BE2C (cell line): ENCODE measurements around the gene TGFBI.

Experiments
- DNase-seq: peaks from one replicate; pipeline ENCODE4 v3.0.0-alpha.2; 2020
- H3K27me3 ChIP-seq: fragments of 250-450 bp; sonication (Bioruptor Pico); 2 replicates; pipeline ENCODE4 v1.5.1; 2020; ENCODE audit warnings: mild to moderate bottlenecking
- H3K36me3 ChIP-seq: fragments of 250-450 bp; sonication (Bioruptor Pico); 2 replicates; pipeline ENCODE4 v1.5.1; 2020; ENCODE audit warnings: mild to moderate bottlenecking
- H3K4me1 ChIP-seq: fragments of 250-450 bp; sonication (Bioruptor Pico); 2 replicates; pipeline ENCODE4 v1.5.1; 2020
- H3K4me3 ChIP-seq: 2 replicates; pipeline ENCODE4 v1.5.1; 2011; ENCODE audit warnings: low read depth, low read length
- H3K9me3 ChIP-seq: fragments of 250-450 bp; sonication (Bioruptor Pico); 2 replicates; pipeline ENCODE4 v1.5.1; 2020
- CTCF ChIP-seq: IDR thresholded peaks from 2 replicates; pipeline ENCODE4 v1.5.1; 2012; ENCODE audit warnings: mild to moderate bottlenecking, low read depth, low read length

TGFBI gene

GRCh38 chr5:136032564-136032963, 3.8 kb downstream of the TGFBI start:
- no peaks in the 10 kb centered on the region for H3K36me3 ChIP-seq

GRCh38 chr5:136033234-136033633, 4.4 kb downstream of the TGFBI start:
- no peak for TF ChIP-seq CTCF
- Histone ChIP-seq H3K4me3 (no peak overlapping the region), H3K36me3 (no peaks in the 10 kb centered on the region), H3K4me1 (no peaks in the 10 kb centered on the region), H3K9me3 (no peaks in the 10 kb centered on the region), H3K27me3 (no peaks in the 10 kb centered on the region)
- DNase-seq, result no peak

More at GRCh38 chr5:136032564-136032963, 3.8 kb downstream of the TGFBI start:
- no peaks in the 10 kb centered on the region for H3K27me3 ChIP-seq
- no peak for DNase-seq
- H3K4me1 ChIP-seq, result no peaks in the 10 kb centered on the region
- no peaks in the 10 kb centered on the region for H3K9me3 ChIP-seq
- TF ChIP-seq CTCF, result no peak
- no peak overlapping the region for H3K4me3 ChIP-seq

GRCh38 chr5:136033848-136034247, 5.1 kb downstream of the TGFBI start:
- H3K27me3 ChIP-seq, result no peaks in the 10 kb centered on the region
- DNase-seq, result no peak
- no peaks in the 10 kb centered on the region for H3K36me3 ChIP-seq
- no peak overlapping the region for H3K4me3 ChIP-seq
- TF ChIP-seq CTCF, result no peak
- H3K4me1 ChIP-seq, result no peaks in the 10 kb centered on the region
- no peaks in the 10 kb centered on the region for H3K9me3 ChIP-seq

- Histone ChIP-seq H3K9me3 (no peaks in the 10 kb centered on the region), H3K36me3 (no peaks in the 10 kb centered on the region), H3K4me3 (no peak overlapping the region), H3K27me3 (no peaks in the 10 kb centered on the region), H3K4me1 (no peaks in the 10 kb centered on the region)
- no peak for TF ChIP-seq CTCF
- DNase-seq, result no peak
These were observed 5.7 kb downstream of the TGFBI start for GRCh38 chr5:136034492-136034891.

GRCh38 chr5:136034984-136035383, 6.2 kb downstream of the TGFBI start:
- Histone ChIP-seq H3K27me3 (no peaks in the 10 kb centered on the region), H3K36me3 (no peaks in the 10 kb centered on the region), H3K4me1 (no peaks in the 10 kb centered on the region), H3K9me3 (no peaks in the 10 kb centered on the region), H3K4me3 (no peak overlapping the region)
- no peak for TF ChIP-seq CTCF
- DNase-seq, result no peak

- no peaks in the 10 kb centered on the region for H3K9me3 ChIP-seq
- DNase-seq, result no peak
- no peak for TF ChIP-seq CTCF
- H3K4me3 ChIP-seq, result no peak overlapping the region
- H3K4me1 ChIP-seq, result no peaks in the 10 kb centered on the region
- no peaks in the 10 kb centered on the region for H3K36me3 ChIP-seq
- no peaks in the 10 kb centered on the region for H3K27me3 ChIP-seq
These were observed 7.0 kb downstream of the TGFBI start for GRCh38 chr5:136035837-136036236.
